HepG2 (cell line): ENCODE results near the gene GALNT17. TPM values are rescaled to one million over a fixed set of nuclear protein-coding genes. Genes with fewer than 3 reads are reported as not detected.

Experiments used
- ATAC-seq: fragments of 200-7000 bp; cut with Tn5 transposase; 3 replicates; pipeline ENCODE4 v1.9.1; 2020; ENCODE audit warnings: mild to moderate bottlenecking, moderate library complexity
- BruUV-seq: library from RNA; stranded (reverse); fragments of 400-500 nt; replicated peaks from 2 replicates; lab custom pipeline; 2021; lab: Mats Ljungman, UMichigan
- CTCF ChIA-PET: fragments of 300-600 bp; formaldehyde crosslinking; extraction: SDS; loops from one replicate; lab custom pipeline; 2021; ENCODE audit warnings: low total read pairs, inconsistent platforms, low intra/inter-chr PET ratio; lab: Yijun Ruan, JAX
- POLR2A ChIA-PET: fragments of 350-600 bp; sonication (Branson Sonifier 250); formaldehyde crosslinking; loops from one replicate; lab custom pipeline; 2020; ENCODE audit warnings: antibody characterized with exemption, inconsistent platforms; lab: Yijun Ruan, JAX
- DNase-seq: peaks from one replicate; pipeline ENCODE4 v3.0.0-alpha.2; 2015; ENCODE audit warnings: low spot score
- FAIRE-seq: peaks from 3 replicates; lab custom pipeline; 2011; peaks lifted over from hg19 to GRCh38; lab: Jason Lieb, UNC
- H2AFZ ChIP-seq: one replicate; pipeline ENCODE4 v1.6.1; 2011; ENCODE audit warnings: low read length, inconsistent platforms
- H3K27ac ChIP-seq: fragments of 300-600 bp; 3 replicates; pipeline ENCODE4 v1.8.0; 2011; ENCODE audit warnings: mixed run types, mild to moderate bottlenecking, mixed read lengths, low read length, inconsistent platforms; ENCODE audit not compliant: insufficient read depth; ENCODE audit errors: extremely low read length
- H3K27me3 ChIP-seq, 2 experiments: fragments of 200-600 bp in 1 of 2; 2 replicates in 1 of 2; 3 replicates in 1 of 2; pipeline versions ENCODE4 v1.6.0 to v1.8.0; 2011; ENCODE audit warnings: low read length in 2 of 2, mild to moderate bottlenecking in 2 of 2, moderate library complexity in 2 of 2, inconsistent platforms in 1 of 2; ENCODE audit not compliant: insufficient read depth in 2 of 2, control insufficient read depth in 1 of 2
- H3K36me3 ChIP-seq, 2 experiments: fragments of 200-600 bp in 1 of 2; replicated peaks in 1 of 2; 2 replicates in 1 of 2; 3 replicates in 1 of 2; pipeline versions ENCODE4 v1.5.1 to v1.8.0; 2011; ENCODE audit warnings: low read length in 2 of 2, inconsistent platforms in 1 of 2; ENCODE audit not compliant: insufficient read depth in 2 of 2, control insufficient read depth in 1 of 2
- H3K4me1 ChIP-seq: 2 replicates; pipeline ENCODE4 v1.5.1; 2012; ENCODE audit warnings: low read length, inconsistent platforms; ENCODE audit not compliant: insufficient read depth
- H3K4me2 ChIP-seq: 2 replicates; pipeline ENCODE4 v1.6.0; 2011; ENCODE audit warnings: low read depth, low read length, inconsistent platforms
- H3K4me3 ChIP-seq, 3 experiments: fragments of 200-600 bp in 1 of 3; sonication (generic), shearing (Covaris generic) in 1 of 3; replicated peaks in 1 of 3; 2 replicates each; pipeline ENCODE4 v1.5.1; 2011 to 2016; ENCODE audit warnings: low read length in 3 of 3, inconsistent platforms in 2 of 3, low read depth in 2 of 3, mild to moderate bottlenecking in 2 of 3, control low read depth in 1 of 3, mixed read lengths in 1 of 3; ENCODE audit not compliant: insufficient read depth in 1 of 3
- H3K79me2 ChIP-seq: one replicate; pipeline ENCODE4 v1.6.1; 2011; ENCODE audit warnings: low read length, inconsistent platforms; ENCODE audit not compliant: insufficient read depth
- H3K9ac ChIP-seq: 2 replicates; pipeline ENCODE4 v1.6.0; 2011; ENCODE audit warnings: mild to moderate bottlenecking, low read depth, low read length, inconsistent platforms; ENCODE audit not compliant: insufficient read depth
- H3K9me3 ChIP-seq: 2 replicates; pipeline ENCODE4 v1.5.1; 2012; ENCODE audit warnings: mild to moderate bottlenecking, low read length
- H4K20me1 ChIP-seq: 2 replicates; pipeline ENCODE4 v1.6.0; 2011; ENCODE audit warnings: inconsistent platforms, mild to moderate bottlenecking, low read length, moderate library complexity; ENCODE audit not compliant: insufficient read depth
- CC2D1A ChIP-seq: sonication (generic); formaldehyde crosslinking; IDR thresholded peaks from 2 replicates; pipeline ENCODE4 v1.8.1; 2023; ENCODE audit warnings: mild to moderate bottlenecking, missing genetic modification reagents
- GLI4 ChIP-seq: sonication (generic); formaldehyde crosslinking; IDR thresholded peaks from 2 replicates; pipeline ENCODE4 v1.5.1; 2020; ENCODE audit warnings: missing genetic modification reagents, mild to moderate bottlenecking, moderate library complexity, borderline replicate concordance
- KAT7 ChIP-seq: IDR thresholded peaks from 2 replicates; pipeline ENCODE4 v1.6.1; 2018; ENCODE audit warnings: borderline replicate concordance, missing compliant biosample characterization
- RFX5 ChIP-seq: IDR thresholded peaks from 2 replicates; pipeline ENCODE4 v1.6.1; 2011; ENCODE audit warnings: low read depth, low read length, improper control_type of control experiment
- TEAD2 ChIP-seq: sonication (generic); formaldehyde crosslinking; IDR thresholded peaks from 2 replicates; pipeline ENCODE4 v1.9.0; 2021; ENCODE audit warnings: missing genetic modification reagents
- ZFAT ChIP-seq: sonication (generic); formaldehyde crosslinking; conservative IDR thresholded peaks from 2 replicates; pipeline ENCODE4 v1.8.1; 2023; ENCODE audit warnings: missing genetic modification reagents, inconsistent platforms
- ZHX1 ChIP-seq: sonication (generic); formaldehyde crosslinking; IDR thresholded peaks from 2 replicates; pipeline ENCODE4 v1.8.1; 2022; ENCODE audit warnings: low read depth, mild to moderate bottlenecking, missing genetic modification reagents
- ZNF253 ChIP-seq: sonication (generic); formaldehyde crosslinking; IDR thresholded peaks from 2 replicates; pipeline ENCODE4 v1.8.0; 2022; ENCODE audit warnings: mild to moderate bottlenecking, missing genetic modification reagents, borderline replicate concordance
- ZNF629 ChIP-seq: sonication (generic); formaldehyde crosslinking; conservative IDR thresholded peaks from 2 replicates; pipeline ENCODE4 v1.5.0; 2020; ENCODE audit warnings: missing genetic modification reagents
- WGBS: methylation state at CpG from one replicate; pipeline ENCODE4 v1.1.6; 2017; ENCODE audit warnings: low lambda C conversion rate; 5-methylcytosine and 5-hydroxymethylcytosine counted together
- in situ Hi-C: cut with HindIII; loops from 2 replicates; pipeline ENCODE4 v1.10.0; 2017; ENCODE audit warnings: low pct_unique_long_range_greater_than_20kb; ENCODE audit not compliant: extremely low pct_ligation_motif_present
- intact Hi-C: fragments of 100-400 bp; cut with micrococcal nuclease; formaldehyde crosslinking; loops from one replicate; pipeline ENCODE4 v1.10.0; 2022; ENCODE audit not compliant: unreplicated experiment
- polyA plus RNA-seq, 8 experiments: library from polyadenylated mRNA; depleted of rRNA in 3 of 8; stranded (reverse) in 7 of 8; unstranded in 1 of 8; fragments of >200 nt; fragmentation: Illumina TruSeq in 4 of 8; extraction: Trizol in 4 of 8; gene quantifications; 2 replicates each; pipeline versions ENCODE4 v1.2.1 to v1.2.3, GENCODE V29; 2011 to 2016; ENCODE audit warnings: low read depth in 4 of 8, missing spikeins in 1 of 8, mixed read lengths in 1 of 8; ENCODE audit not compliant: insufficient read depth in 1 of 8
- total RNA-seq, 5 experiments: library from RNA; depleted of rRNA; stranded (reverse); fragments of >200 nt; fragmentation: Illumina TruSeq; extraction: Trizol; gene quantifications; 2 replicates each; pipeline ENCODE4 v1.2.3, GENCODE V29; 2016; ENCODE audit warnings: low read depth in 1 of 5
- TF ChIP-seq, protein P1 (sequence below): sonication (generic); formaldehyde crosslinking; IDR thresholded peaks from 2 replicates; pipeline ENCODE4 v1.4.0; 2020; ENCODE audit warnings: missing genetic modification reagents

The GALNT17 gene
- total and polyA plus RNA-seq, 2 of the 13 experiments (the other 11 are each of a cell fraction or from before 2014, with no cell fraction given): not detected

- POLR2A ChIA-PET: no interaction called here
- H3K27me3 ChIP-seq: no peaks in the 10 kb centered on the region
- WGBS: 40% methylated on average over 6 of the region's 6 CpGs
- H3K4me2 ChIP-seq: no peak overlapping the region
- no peak overlapping the region for H2AFZ ChIP-seq
- BruUV-seq: no TSS peak
- no peaks in the 10 kb centered on the region for H3K9me3 ChIP-seq
- intact Hi-C loops: no loop called here
- CTCF ChIA-PET: no interaction called here
- no peaks in the 10 kb centered on the region for H4K20me1 ChIP-seq
- in situ Hi-C loops: no loop called here
- H3K27ac ChIP-seq: no peak overlapping the region
- H3K4me1 ChIP-seq: no peaks in the 10 kb centered on the region
- no peaks in the 10 kb centered on the region for H3K79me2 ChIP-seq
- H3K4me3 ChIP-seq: no peak overlapping the region
- TF ChIP-seq, protein P1, sequence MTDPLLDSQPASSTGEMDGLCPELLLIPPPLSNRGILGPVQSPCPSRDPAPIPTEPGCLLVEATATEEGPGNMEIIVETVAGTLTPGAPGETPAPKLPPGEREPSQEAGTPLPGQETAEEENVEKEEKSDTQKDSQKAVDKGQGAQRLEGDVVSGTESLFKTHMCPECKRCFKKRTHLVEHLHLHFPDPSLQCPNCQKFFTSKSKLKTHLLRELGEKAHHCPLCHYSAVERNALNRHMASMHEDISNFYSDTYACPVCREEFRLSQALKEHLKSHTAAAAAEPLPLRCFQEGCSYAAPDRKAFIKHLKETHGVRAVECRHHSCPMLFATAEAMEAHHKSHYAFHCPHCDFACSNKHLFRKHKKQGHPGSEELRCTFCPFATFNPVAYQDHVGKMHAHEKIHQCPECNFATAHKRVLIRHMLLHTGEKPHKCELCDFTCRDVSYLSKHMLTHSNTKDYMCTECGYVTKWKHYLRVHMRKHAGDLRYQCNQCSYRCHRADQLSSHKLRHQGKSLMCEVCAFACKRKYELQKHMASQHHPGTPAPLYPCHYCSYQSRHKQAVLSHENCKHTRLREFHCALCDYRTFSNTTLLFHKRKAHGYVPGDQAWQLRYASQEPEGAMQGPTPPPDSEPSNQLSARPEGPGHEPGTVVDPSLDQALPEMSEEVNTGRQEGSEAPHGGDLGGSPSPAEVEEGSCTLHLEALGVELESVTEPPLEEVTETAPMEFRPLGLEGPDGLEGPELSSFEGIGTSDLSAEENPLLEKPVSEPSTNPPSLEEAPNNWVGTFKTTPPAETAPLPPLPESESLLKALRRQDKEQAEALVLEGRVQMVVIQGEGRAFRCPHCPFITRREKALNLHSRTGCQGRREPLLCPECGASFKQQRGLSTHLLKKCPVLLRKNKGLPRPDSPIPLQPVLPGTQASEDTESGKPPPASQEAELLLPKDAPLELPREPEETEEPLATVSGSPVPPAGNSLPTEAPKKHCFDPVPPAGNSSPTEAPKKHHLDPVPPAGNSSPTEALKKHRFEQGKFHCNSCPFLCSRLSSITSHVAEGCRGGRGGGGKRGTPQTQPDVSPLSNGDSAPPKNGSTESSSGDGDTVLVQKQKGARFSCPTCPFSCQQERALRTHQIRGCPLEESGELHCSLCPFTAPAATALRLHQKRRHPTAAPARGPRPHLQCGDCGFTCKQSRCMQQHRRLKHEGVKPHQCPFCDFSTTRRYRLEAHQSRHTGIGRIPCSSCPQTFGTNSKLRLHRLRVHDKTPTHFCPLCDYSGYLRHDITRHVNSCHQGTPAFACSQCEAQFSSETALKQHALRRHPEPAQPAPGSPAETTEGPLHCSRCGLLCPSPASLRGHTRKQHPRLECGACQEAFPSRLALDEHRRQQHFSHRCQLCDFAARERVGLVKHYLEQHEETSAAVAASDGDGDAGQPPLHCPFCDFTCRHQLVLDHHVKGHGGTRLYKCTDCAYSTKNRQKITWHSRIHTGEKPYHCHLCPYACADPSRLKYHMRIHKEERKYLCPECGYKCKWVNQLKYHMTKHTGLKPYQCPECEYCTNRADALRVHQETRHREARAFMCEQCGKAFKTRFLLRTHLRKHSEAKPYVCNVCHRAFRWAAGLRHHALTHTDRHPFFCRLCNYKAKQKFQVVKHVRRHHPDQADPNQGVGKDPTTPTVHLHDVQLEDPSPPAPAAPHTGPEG (CRISPR knock-in tag): no peak
- TF ChIP-seq RFX5: no peak
- FAIRE-seq: no peak
- H3K36me3 ChIP-seq: no peaks in the 10 kb centered on the region
- no peak for ATAC-seq
- DNase-seq: no peak
- no peak overlapping the region for H3K9ac ChIP-seq
Observed at GRCh38 chr7:71443191-71443530, 311.2 kb downstream of the GALNT17 start.

GRCh38 chr7:71444130-71444529, 312.2 kb downstream of the GALNT17 start:
- no peak for DNase-seq
- Histone ChIP-seq H3K36me3 (no peaks in the 10 kb centered on the region), H4K20me1 (no peaks in the 10 kb centered on the region), H3K27ac (no peak overlapping the region), H3K79me2 (no peaks in the 10 kb centered on the region), H3K4me3 (no peak overlapping the region), H3K9ac (no peak overlapping the region), H3K27me3 (no peaks in the 10 kb centered on the region), H3K4me1 (no peaks in the 10 kb centered on the region), H2AFZ (no peak overlapping the region), H3K4me2 (no peak overlapping the region), H3K9me3 (no peaks in the 10 kb centered on the region)
- in situ Hi-C loops: no loop called here
- CTCF ChIA-PET: no interaction called here
- intact Hi-C loops: no loop called here
- BruUV-seq: no TSS peak
- WGBS: 11% methylated on average over 2 of the region's 4 CpGs
- FAIRE-seq: no peak
- ATAC-seq: no peak
- POLR2A ChIA-PET: no interaction called here
- TF ChIP-seq GLI4 (CRISPR knock-in tag) (no peak), CC2D1A (no peak), ZNF253 (CRISPR knock-in tag) (no peak), ZNF629 (CRISPR knock-in tag) (no peak), KAT7 (CRISPR knock-in tag) (no peak), ZHX1 (CRISPR knock-in tag) (no peak), TEAD2 (CRISPR knock-in tag) (no peak), ZFAT (no peak)
